Suprapubic skin (tissue), 4 donors: Measurements from ENCODE around the gene ZFP36L2.

Experiments
- POLR2A ChIP-seq, 2 donors: fragments of 450-650 bp; IDR thresholded peaks; one replicate each; pipeline ENCODE4 v1.6.1; 2017; ENCODE audit warnings: antibody characterized with exemption in 2 of 2, mild to moderate bottlenecking in 2 of 2, moderate library complexity in 2 of 2
- POLR2AphosphoS5 ChIP-seq, 3 donors: sonication (generic); formaldehyde crosslinking; IDR thresholded peaks; one replicate each; pipeline ENCODE4 v1.6.1; 2017; ENCODE audit warnings: antibody characterized with exemption in 3 of 3
- TF ChIP-seq, protein P1 (sequence below), 2 donors: fragments of 200-600 bp in 1 of 2; fragments of 450-650 bp in 1 of 2; sonication (generic) in 1 of 2; IDR thresholded peaks; one replicate each; pipeline ENCODE4 v1.5.1; 2016 to 2019; ENCODE audit warnings: antibody characterized with exemption in 2 of 2, mild to moderate bottlenecking in 1 of 2, moderate library complexity in 1 of 2

DNA sequence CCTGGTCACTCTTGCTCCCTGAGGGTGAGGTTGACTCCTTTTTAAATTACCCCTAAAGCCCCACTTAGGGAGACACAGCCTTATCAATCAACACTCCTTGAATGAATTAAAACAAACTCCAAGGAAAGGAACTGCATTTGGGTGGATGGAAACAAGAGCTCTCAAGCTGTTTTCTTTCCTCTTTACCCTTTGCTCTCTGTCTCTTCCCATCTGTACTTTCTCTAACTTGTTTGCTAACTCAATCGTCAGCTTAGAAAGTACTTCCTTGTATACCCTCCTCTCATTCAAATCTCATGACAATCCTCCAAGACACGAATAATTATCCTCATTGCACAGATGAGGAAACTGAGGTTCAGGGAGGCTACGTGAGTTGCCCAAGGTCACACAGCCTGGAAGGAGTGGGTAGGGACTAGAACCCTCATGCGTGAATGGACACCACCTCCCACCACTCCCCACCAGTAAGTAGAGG, 32.7 kb downstream of the ZFP36L2 start:
- TF ChIP-seq, protein P1, sequence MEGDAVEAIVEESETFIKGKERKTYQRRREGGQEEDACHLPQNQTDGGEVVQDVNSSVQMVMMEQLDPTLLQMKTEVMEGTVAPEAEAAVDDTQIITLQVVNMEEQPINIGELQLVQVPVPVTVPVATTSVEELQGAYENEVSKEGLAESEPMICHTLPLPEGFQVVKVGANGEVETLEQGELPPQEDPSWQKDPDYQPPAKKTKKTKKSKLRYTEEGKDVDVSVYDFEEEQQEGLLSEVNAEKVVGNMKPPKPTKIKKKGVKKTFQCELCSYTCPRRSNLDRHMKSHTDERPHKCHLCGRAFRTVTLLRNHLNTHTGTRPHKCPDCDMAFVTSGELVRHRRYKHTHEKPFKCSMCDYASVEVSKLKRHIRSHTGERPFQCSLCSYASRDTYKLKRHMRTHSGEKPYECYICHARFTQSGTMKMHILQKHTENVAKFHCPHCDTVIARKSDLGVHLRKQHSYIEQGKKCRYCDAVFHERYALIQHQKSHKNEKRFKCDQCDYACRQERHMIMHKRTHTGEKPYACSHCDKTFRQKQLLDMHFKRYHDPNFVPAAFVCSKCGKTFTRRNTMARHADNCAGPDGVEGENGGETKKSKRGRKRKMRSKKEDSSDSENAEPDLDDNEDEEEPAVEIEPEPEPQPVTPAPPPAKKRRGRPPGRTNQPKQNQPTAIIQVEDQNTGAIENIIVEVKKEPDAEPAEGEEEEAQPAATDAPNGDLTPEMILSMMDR (IDR thresholded peaks at IDR 0.05), result no peak
- no peak for TF ChIP-seq POLR2A (IDR thresholded peaks at IDR 0.05)
- TF ChIP-seq POLR2AphosphoS5 (IDR thresholded peaks at IDR 0.05), result no peak
